Progenitor cell of endocrine pancreas (in vitro differentiated cells): Measurements from ENCODE around the gene RGS3. TPM values are rescaled to one million over a fixed set of nuclear protein-coding genes. Genes with fewer than 3 reads are reported as not detected.

ENCODE experiments used
- DNase-seq: peaks from one replicate; pipeline ENCODE4 v3.0.0; 2021; ENCODE audit warnings: low spot score; ENCODE audit not compliant: unreplicated experiment
- H3K27ac Mint-ChIP-seq: 2 replicates; pipeline ENCODE4 v1.8.0; 2021; ENCODE audit warnings: mild to moderate bottlenecking, moderate library complexity, mixed read lengths
- H3K27me3 Mint-ChIP-seq: 2 replicates; pipeline ENCODE4 v1.8.0; 2021; ENCODE audit warnings: mixed read lengths
- H3K36me3 Mint-ChIP-seq: 2 replicates; pipeline ENCODE4 v1.8.0; 2022; ENCODE audit warnings: mixed read lengths; ENCODE audit not compliant: insufficient read depth
- H3K4me1 Mint-ChIP-seq: 2 replicates; pipeline ENCODE4 v1.8.0; 2021; ENCODE audit warnings: low read depth, mixed read lengths
- H3K4me3 Mint-ChIP-seq: 2 replicates; pipeline ENCODE4 v1.8.0; 2021; ENCODE audit warnings: low read depth, mild to moderate bottlenecking, moderate library complexity, mixed read lengths
- H3K9me3 Mint-ChIP-seq: 2 replicates; pipeline ENCODE4 v1.8.0; 2021; ENCODE audit warnings: low read depth, mixed read lengths
- total RNA-seq: library from RNA; stranded (reverse); gene quantifications from 2 replicates; pipeline ENCODE4 v1.2.1, GENCODE V29; 2021
- TF ChIP-seq, protein P1 (sequence below): fragments of 200-600 bp; sonication (generic); IDR thresholded peaks from one replicate; pipeline ENCODE4 v1.5.0; 2021; ENCODE audit warnings: antibody characterized with exemption, mild to moderate bottlenecking; ENCODE audit not compliant: unreplicated experiment

Gene RGS3
- total RNA-seq, 1 donor from 2014 or later = 39.3 TPM

- Mint-ChIP-seq H3K4me3 (no peak overlapping the region), H3K27me3 (no peaks in the 10 kb centered on the region), H3K36me3 (no peaks in the 10 kb centered on the region), H3K9me3 (no peaks in the 10 kb centered on the region), H3K4me1 (peaks cover 28% of the 10 kb centered on the region), H3K27ac (no peak overlapping the region)
- DNase-seq = no peak
- TF ChIP-seq, protein P1, sequence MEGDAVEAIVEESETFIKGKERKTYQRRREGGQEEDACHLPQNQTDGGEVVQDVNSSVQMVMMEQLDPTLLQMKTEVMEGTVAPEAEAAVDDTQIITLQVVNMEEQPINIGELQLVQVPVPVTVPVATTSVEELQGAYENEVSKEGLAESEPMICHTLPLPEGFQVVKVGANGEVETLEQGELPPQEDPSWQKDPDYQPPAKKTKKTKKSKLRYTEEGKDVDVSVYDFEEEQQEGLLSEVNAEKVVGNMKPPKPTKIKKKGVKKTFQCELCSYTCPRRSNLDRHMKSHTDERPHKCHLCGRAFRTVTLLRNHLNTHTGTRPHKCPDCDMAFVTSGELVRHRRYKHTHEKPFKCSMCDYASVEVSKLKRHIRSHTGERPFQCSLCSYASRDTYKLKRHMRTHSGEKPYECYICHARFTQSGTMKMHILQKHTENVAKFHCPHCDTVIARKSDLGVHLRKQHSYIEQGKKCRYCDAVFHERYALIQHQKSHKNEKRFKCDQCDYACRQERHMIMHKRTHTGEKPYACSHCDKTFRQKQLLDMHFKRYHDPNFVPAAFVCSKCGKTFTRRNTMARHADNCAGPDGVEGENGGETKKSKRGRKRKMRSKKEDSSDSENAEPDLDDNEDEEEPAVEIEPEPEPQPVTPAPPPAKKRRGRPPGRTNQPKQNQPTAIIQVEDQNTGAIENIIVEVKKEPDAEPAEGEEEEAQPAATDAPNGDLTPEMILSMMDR = no peak
Observed at GRCh38 chr9:113612828-113613227, 149.3 kb downstream of the RGS3 start.

DNA sequence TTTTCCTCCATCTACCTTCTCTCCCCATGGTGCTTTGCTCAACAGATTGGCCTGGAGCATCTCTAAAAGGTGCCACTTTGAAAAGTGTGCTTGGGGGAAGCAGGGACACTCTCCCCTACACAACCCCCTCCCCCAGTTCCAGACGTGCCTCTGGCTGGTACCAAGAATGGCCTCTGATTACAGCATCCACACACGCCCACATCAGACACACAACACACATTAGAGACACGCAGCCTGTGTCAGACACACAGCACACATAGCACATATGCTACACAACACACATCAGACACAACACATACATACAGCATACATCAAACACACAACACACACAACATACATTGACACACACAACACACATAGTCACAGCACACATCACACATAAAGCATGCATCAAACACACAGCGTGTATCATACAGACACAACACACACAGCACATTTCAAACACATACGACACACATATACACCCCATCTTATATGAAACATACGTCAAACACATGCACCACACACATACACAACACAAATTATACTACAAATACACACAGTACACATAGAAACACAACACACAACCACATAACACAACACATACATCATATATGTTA lies 150.4 kb downstream of the RGS3 start:
- H3K4me1 Mint-ChIP-seq = peaks cover 25% of the 10 kb centered on the region
- no peak overlapping the region for H3K4me3 Mint-ChIP-seq
- H3K27me3 Mint-ChIP-seq = no peaks in the 10 kb centered on the region
- no peaks in the 10 kb centered on the region for H3K36me3 Mint-ChIP-seq
- DNase-seq = no peak
- peak overlapping the region; percentile 0 for H3K27ac Mint-ChIP-seq
- TF ChIP-seq, protein P1 = no peak
- no peaks in the 10 kb centered on the region for H3K9me3 Mint-ChIP-seq

DNA sequence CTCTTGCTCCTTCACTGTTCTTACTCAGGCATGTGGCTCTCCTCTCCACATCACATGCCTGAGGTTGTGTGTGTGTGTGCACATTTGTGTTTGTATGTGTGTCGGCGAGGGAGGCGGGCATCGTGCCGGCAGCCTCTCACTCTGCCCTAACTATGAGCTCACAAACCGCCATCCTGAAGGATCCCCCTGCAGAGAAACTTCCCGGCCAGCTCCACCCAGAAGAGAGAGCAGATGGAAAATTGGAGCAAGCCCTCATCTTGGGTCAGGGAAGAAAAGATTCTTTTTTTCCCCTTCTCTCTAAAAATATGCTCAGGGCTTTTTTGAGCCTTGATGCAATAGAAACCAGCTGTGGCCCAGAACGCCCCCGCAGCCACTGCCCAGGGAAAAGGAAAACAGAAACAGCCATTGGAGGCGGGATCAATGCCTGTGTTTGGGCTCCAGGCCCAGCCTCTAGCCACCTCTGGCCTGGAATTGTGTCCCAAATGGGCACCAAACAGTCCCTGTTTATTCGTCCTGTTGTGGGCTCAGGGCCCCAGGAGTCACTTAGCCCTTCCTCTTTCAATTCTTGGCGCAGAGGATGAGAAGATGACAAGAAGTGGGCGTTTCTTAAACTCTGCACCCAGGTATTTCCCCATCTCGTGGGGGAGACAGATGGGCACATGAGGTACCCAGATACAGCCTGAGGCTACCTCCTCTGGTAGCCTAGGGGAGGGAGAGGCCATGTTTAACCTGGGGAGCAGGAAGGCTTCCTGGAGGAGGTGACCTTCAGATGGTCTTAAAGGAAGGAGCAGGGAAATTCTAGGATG lies 151.5 kb downstream of the RGS3 start:
- Mint-ChIP-seq H3K4me3 (no peak overlapping the region), H3K27me3 (no peaks in the 10 kb centered on the region), H3K27ac (peak overlapping the region; percentile 57), H3K4me1 (peaks cover 24% of the 10 kb centered on the region), H3K9me3 (no peaks in the 10 kb centered on the region), H3K36me3 (no peaks in the 10 kb centered on the region)
- TF ChIP-seq, protein P1 = no peak
- DNase-seq = no peak

DNA sequence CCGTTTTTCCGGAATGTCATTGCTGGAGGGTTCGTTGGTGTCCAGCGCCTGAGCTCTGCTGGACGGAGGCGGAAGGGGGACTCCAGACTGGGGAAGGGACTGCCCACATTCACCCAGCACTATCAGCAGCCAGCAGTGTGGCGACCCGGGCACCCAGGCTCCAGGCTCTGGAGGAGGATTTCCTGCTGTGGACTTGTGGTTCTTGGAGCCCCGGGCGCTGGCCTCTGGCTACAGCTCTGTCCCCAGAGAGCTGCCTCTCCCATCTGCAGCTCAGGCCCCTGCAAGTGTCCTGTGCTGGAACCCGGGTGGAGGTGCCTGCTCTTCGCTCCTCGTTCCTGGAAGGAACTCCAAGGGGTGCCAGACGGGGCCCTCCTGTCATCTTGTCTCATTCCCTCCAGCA lies 152.6 kb downstream of the RGS3 start:
- Mint-ChIP-seq H3K36me3 (no peaks in the 10 kb centered on the region), H3K4me3 (no peak overlapping the region), H3K9me3 (no peaks in the 10 kb centered on the region), H3K27me3 (no peaks in the 10 kb centered on the region), H3K27ac (no peak overlapping the region), H3K4me1 (peaks cover 23% of the 10 kb centered on the region)
- no peak for DNase-seq
- TF ChIP-seq, protein P1 = no peak

GRCh38 chr9:113616621-113617496 lies 153.3 kb downstream of the RGS3 start:
- TF ChIP-seq, protein P1 = no peak
- Mint-ChIP-seq H3K4me1 (peaks cover 25% of the 10 kb centered on the region), H3K27me3 (no peaks in the 10 kb centered on the region), H3K9me3 (no peaks in the 10 kb centered on the region), H3K4me3 (no peak overlapping the region), H3K36me3 (no peaks in the 10 kb centered on the region), H3K27ac (no peak overlapping the region)
- no peak for DNase-seq
